ENCODE results near the gene PNPLA7. TPM values are rescaled to one million over a fixed set of nuclear protein-coding genes. Genes with fewer than 3 reads are reported as not detected.
"Not testable (repeated sequence)": the region's sequence is repeated elsewhere in the genome, so short reads cannot be mapped to it uniquely, and the experiment has no call there.

PNPLA7 gene
- total RNA-seq, 1 donor from 2014 or later: 16.2 TPM

GRCh38 chr9:137522746-137523455 is 27.3 kb downstream of the PNPLA7 start:
- DNase-seq (ENCODE audit: extremely low spot score in 2 of 2): no peak
- intact Hi-C loops (cut with DNase I): no loop called here
- TF ChIP-seq POLR2A (IDR thresholded peaks at IDR 0.05) (no peak), POLR2AphosphoS5 (IDR thresholded peaks at IDR 0.05; ENCODE audit: insufficient read depth in 1 of 2, low read depth in 1 of 2) (no peak)
- TF ChIP-seq, protein P1, sequence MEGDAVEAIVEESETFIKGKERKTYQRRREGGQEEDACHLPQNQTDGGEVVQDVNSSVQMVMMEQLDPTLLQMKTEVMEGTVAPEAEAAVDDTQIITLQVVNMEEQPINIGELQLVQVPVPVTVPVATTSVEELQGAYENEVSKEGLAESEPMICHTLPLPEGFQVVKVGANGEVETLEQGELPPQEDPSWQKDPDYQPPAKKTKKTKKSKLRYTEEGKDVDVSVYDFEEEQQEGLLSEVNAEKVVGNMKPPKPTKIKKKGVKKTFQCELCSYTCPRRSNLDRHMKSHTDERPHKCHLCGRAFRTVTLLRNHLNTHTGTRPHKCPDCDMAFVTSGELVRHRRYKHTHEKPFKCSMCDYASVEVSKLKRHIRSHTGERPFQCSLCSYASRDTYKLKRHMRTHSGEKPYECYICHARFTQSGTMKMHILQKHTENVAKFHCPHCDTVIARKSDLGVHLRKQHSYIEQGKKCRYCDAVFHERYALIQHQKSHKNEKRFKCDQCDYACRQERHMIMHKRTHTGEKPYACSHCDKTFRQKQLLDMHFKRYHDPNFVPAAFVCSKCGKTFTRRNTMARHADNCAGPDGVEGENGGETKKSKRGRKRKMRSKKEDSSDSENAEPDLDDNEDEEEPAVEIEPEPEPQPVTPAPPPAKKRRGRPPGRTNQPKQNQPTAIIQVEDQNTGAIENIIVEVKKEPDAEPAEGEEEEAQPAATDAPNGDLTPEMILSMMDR (IDR thresholded peaks at IDR 0.05): no peak

GRCh38 chr9:137521405-137521985 is 28.7 kb downstream of the PNPLA7 start:
- no peak overlapping the region for H3K4me3 ChIP-seq
- H3K4me1 ChIP-seq: no peaks in the 10 kb centered on the region
- H3K9me3 ChIP-seq: no peaks in the 10 kb centered on the region
- H3K27me3 ChIP-seq: no peaks in the 10 kb centered on the region
- intact Hi-C loops (cut with DNase I): no loop called here
- TF ChIP-seq, protein P1 (IDR thresholded peaks at IDR 0.05): no peak
- no peak for TF ChIP-seq POLR2AphosphoS5 (IDR thresholded peaks at IDR 0.05; ENCODE audit: insufficient read depth in 1 of 2, low read depth in 1 of 2)
- TF ChIP-seq POLR2A (IDR thresholded peaks at IDR 0.05): no peak
- no peaks in the 10 kb centered on the region for H3K36me3 ChIP-seq
- DNase-seq (ENCODE audit: extremely low spot score in 2 of 2): no peak
- H3K27ac ChIP-seq: no peak overlapping the region

More at GRCh38 chr9:137522746-137523455, 27.3 kb downstream of the PNPLA7 start:
- no peak overlapping the region for H3K27ac ChIP-seq
- no peak overlapping the region for H3K4me3 ChIP-seq
- H3K4me1 ChIP-seq: no peaks in the 10 kb centered on the region
- no peaks in the 10 kb centered on the region for H3K27me3 ChIP-seq
- H3K36me3 ChIP-seq: no peaks in the 10 kb centered on the region
- no peaks in the 10 kb centered on the region for H3K9me3 ChIP-seq

DNA sequence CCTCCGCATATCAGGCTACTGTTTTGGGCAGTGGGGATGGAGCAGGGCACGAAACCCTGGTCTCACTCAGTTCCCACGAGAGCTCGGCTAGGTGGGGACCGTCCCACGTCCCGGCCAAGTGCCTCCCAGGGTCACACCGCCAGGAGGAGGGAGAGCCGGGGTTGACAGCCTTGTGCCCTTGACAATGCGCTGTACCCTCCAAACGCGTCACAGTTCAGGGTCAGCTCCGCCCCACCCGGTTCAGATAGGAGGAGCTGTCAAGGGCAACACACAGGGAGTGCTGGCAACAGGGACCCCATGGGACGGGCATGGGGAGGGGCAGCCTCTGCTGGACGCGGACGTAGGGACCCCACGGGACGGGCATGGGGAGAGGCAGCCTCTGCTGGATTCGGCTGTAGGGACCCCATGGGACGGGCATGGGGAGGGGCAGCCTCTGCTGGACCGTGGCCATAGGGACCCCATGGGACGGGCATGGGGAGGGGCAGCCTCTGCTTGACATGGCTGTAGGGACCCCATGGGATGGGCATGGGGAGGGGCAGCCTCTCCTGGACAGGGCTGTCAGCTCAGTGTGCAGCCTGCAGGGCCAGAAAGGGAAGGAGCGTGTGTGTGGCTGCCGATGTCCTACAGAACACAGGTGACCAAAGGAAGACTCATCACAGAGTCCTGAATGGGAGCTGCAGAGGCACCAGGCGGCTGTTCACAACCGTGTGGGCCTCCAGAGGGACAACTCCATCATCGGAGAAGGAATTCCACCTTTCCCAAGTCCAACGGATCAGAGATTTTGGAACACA is 29.4 kb downstream of the PNPLA7 start:
- Histone ChIP-seq H3K27ac (no peak overlapping the region), H3K9me3 (no peaks in the 10 kb centered on the region), H3K4me1 (no peaks in the 10 kb centered on the region), H3K36me3 (no peaks in the 10 kb centered on the region), H3K27me3 (no peaks in the 10 kb centered on the region), H3K4me3 (no peak overlapping the region)
- TF ChIP-seq POLR2AphosphoS5 (IDR thresholded peaks at IDR 0.05; ENCODE audit: insufficient read depth in 1 of 2, low read depth in 1 of 2) (no peak), POLR2A (IDR thresholded peaks at IDR 0.05) (no peak)
- TF ChIP-seq, protein P1 (IDR thresholded peaks at IDR 0.05): no peak
- intact Hi-C loops (cut with DNase I): no loop called here
- no peak for DNase-seq (ENCODE audit: extremely low spot score in 2 of 2)

GRCh38 chr9:137519553-137519952 is 30.6 kb downstream of the PNPLA7 start:
- no peaks in the 10 kb centered on the region for H3K27me3 ChIP-seq
- no peak overlapping the region for H3K27ac ChIP-seq
- H3K36me3 ChIP-seq: no peaks in the 10 kb centered on the region
- no peak for DNase-seq (ENCODE audit: extremely low spot score in 2 of 2)
- intact Hi-C loops (cut with DNase I): no loop called here
- no peaks in the 10 kb centered on the region for H3K4me1 ChIP-seq
- H3K9me3 ChIP-seq: no peaks in the 10 kb centered on the region
- no peak overlapping the region for H3K4me3 ChIP-seq
- TF ChIP-seq, protein P1 (IDR thresholded peaks at IDR 0.05): no peak
- TF ChIP-seq POLR2A (IDR thresholded peaks at IDR 0.05): no peak
- TF ChIP-seq POLR2AphosphoS5 (IDR thresholded peaks at IDR 0.05; ENCODE audit: insufficient read depth in 1 of 2, low read depth in 1 of 2): no peak

DNA sequence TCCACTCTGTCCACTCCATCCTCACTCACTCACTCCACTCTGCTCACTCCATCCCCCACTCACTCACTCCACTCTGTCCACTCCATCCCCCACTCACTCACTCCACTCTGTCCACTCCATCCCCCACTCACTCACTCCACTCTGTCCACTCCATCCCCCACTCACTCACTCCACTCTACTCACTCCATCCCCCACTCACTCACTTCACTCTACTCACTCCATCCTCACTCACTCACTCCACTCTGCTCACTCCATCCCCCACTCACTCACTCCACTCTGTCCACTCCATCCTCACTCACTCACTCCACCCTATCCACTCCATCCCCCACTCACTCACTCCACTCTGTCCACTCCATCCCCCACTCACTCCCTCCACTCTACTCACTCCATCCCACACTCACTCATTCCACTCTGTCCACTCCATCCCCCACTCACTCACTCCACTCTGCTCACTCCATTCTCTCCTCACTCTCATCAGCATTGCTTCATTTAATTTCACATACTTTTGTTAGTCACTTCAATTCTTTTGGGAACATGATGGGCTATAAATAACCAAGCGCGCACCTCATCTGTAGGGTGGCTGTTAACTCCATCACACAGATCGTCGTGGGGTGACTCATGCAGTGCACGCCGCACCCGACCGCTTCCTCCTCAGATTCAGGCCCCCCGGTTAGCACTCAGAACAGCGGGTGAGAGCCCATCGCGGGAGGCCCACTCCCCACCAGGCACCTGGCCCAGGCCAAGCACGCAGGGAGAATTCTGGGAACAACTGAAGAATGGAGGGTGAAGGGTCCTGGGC is 31.3 kb downstream of the PNPLA7 start:
- H3K4me3 ChIP-seq; H3K27me3 ChIP-seq; H3K4me1 ChIP-seq; DNase-seq (ENCODE audit: extremely low spot score in 2 of 2); H3K9me3 ChIP-seq; H3K36me3 ChIP-seq; H3K27ac ChIP-seq; intact Hi-C loops (cut with DNase I): not testable (repeated sequence)
